GM12878 (cell line): ENCODE data around the gene SARS1. TPM values are rescaled to one million over a fixed set of nuclear protein-coding genes. Genes with fewer than 3 reads are reported as not detected.

ENCODE experiments used
- ATAC-seq: fragments of 200-7000 bp; cut with Tn5 transposase; 3 replicates; pipeline ENCODE4 v1.9.1; 2020; ENCODE audit warnings: mild to moderate bottlenecking, moderate library complexity
- BruUV-seq: library from RNA; stranded (reverse); fragments of 400-500 nt; replicated peaks from 2 replicates; lab custom pipeline; 2021; lab: Mats Ljungman, UMichigan
- CTCF ChIA-PET: fragments of 300-600 bp; sonication (Branson Sonifier 250); formaldehyde crosslinking; extraction: SDS; loops from one replicate; lab custom pipeline; 2021; ENCODE audit warnings: inconsistent platforms; lab: Yijun Ruan, JAX
- POLR2A ChIA-PET: fragments of 350-600 bp; formaldehyde crosslinking; extraction: SDS; loops from one replicate; lab custom pipeline; 2021; ENCODE audit warnings: inconsistent platforms; lab: Charles Lee
- RAD21 ChIA-PET: fragments of 300-600 bp; sonication (Branson Sonifier 250); formaldehyde crosslinking; loops from one replicate; lab custom pipeline; 2023; ENCODE audit warnings: antibody characterized with exemption; ENCODE audit not compliant: unreplicated experiment; lab: Charles Lee
- SMC1A ChIA-PET: fragments of 300-600 bp; sonication (Branson Sonifier 250); formaldehyde crosslinking; loops from one replicate; lab custom pipeline; 2023; ENCODE audit not compliant: unreplicated experiment, uncharacterized antibody; lab: Charles Lee
- DNase-seq: peaks from one replicate; pipeline ENCODE4 v3.0.0-alpha.2; 2011; ENCODE audit warnings: low read depth, low spot score
- FAIRE-seq: peaks from 3 replicates; lab custom pipeline; 2011; peaks lifted over from hg19 to GRCh38; lab: Jason Lieb, UNC
- H2AFZ ChIP-seq: 2 replicates; pipeline ENCODE4 v1.6.0; 2011; ENCODE audit warnings: low read depth, low read length, control low read depth; ENCODE audit not compliant: control insufficient read depth
- H3K27ac ChIP-seq: 2 replicates; pipeline ENCODE4 v1.5.1; 2011; ENCODE audit warnings: control low read depth; ENCODE audit not compliant: control insufficient read depth, insufficient read depth
- H3K27me3 ChIP-seq, 2 experiments: replicated peaks in 1 of 2; 2 replicates each; pipeline versions ENCODE4 v1.6.0 to v1.6.1; 2011; ENCODE audit warnings: low read length in 1 of 2; ENCODE audit not compliant: control insufficient read depth in 2 of 2, insufficient read depth in 2 of 2
- H3K36me3 ChIP-seq, 2 experiments: 2 replicates each; pipeline ENCODE4 v1.5.1; 2011; ENCODE audit warnings: low read length in 1 of 2; ENCODE audit not compliant: control insufficient read depth in 2 of 2, insufficient read depth in 2 of 2
- H3K4me1 ChIP-seq: 2 replicates; pipeline ENCODE4 v1.6.1; 2011; ENCODE audit warnings: mild to moderate bottlenecking, low read length, moderate library complexity, mixed read lengths; ENCODE audit not compliant: control insufficient read depth, insufficient read depth
- H3K4me2 ChIP-seq: 2 replicates; pipeline ENCODE4 v1.6.0; 2011; ENCODE audit warnings: control low read depth; ENCODE audit not compliant: control insufficient read depth, insufficient read depth
- H3K4me3 ChIP-seq: fragments of 200-600 bp; sonication (generic); 2 replicates; pipeline ENCODE4 v1.5.1; 2016
- H3K79me2 ChIP-seq: 2 replicates; pipeline ENCODE4 v1.6.0; 2011; ENCODE audit warnings: low read length; ENCODE audit not compliant: control insufficient read depth, insufficient read depth
- H3K9ac ChIP-seq: 2 replicates; pipeline ENCODE4 v1.8.0; 2011; ENCODE audit warnings: low read length, control low read depth, mixed read lengths; ENCODE audit not compliant: control insufficient read depth, insufficient read depth
- H3K9me3 ChIP-seq: replicated peaks from 3 replicates; pipeline ENCODE4 v1.5.1; 2011; ENCODE audit warnings: mild to moderate bottlenecking, low read length; ENCODE audit not compliant: control insufficient read depth, insufficient read depth
- H4K20me1 ChIP-seq: 2 replicates; pipeline ENCODE4 v1.6.0; 2011; ENCODE audit not compliant: control insufficient read depth, insufficient read depth
- ASH2L ChIP-seq: fragments of 300-600, 200-600 bp; sonication (generic); IDR thresholded peaks from 2 replicates; pipeline ENCODE4 v1.6.1; 2017; ENCODE audit warnings: low read depth, mild to moderate bottlenecking, borderline replicate concordance
- ATF7 ChIP-seq: fragments of 450-650 bp; IDR thresholded peaks from 2 replicates; pipeline ENCODE4 v1.6.1; 2016; ENCODE audit warnings: low read depth, mild to moderate bottlenecking
- BACH1 ChIP-seq: fragments of 450-650 bp; IDR thresholded peaks from 2 replicates; pipeline ENCODE4 v1.6.1; 2017; ENCODE audit warnings: mild to moderate bottlenecking, borderline replicate concordance
- BRCA1 ChIP-seq: IDR thresholded peaks from 2 replicates; pipeline ENCODE4 v1.6.1; 2011; ENCODE audit warnings: low read depth, low read length, improper control_type of control experiment
- CREB1 ChIP-seq: IDR thresholded peaks from 2 replicates; pipeline ENCODE4 v1.6.1; 2012; ENCODE audit warnings: low read depth, mild to moderate bottlenecking, inconsistent platforms
- GABPA ChIP-seq: IDR thresholded peaks from 2 replicates; pipeline ENCODE4 v1.6.1; 2014; ENCODE audit warnings: antibody characterized with exemption, low read depth, mild to moderate bottlenecking, inconsistent platforms
- NFIC ChIP-seq: IDR thresholded peaks from 2 replicates; pipeline ENCODE4 v1.6.1; 2012; ENCODE audit warnings: low read depth, mild to moderate bottlenecking, inconsistent platforms, low read length, moderate library complexity
- PML ChIP-seq: IDR thresholded peaks from 2 replicates; pipeline ENCODE4 v1.6.1; 2012; ENCODE audit warnings: low read length, inconsistent platforms
- RB1 ChIP-seq: fragments of 450-650 bp; formaldehyde crosslinking; IDR thresholded peaks from 2 replicates; pipeline ENCODE4 v1.6.1; 2017; ENCODE audit warnings: mild to moderate bottlenecking, borderline replicate concordance
- SPI1 ChIP-seq: IDR thresholded peaks from 2 replicates; pipeline ENCODE4 v1.6.1; 2011; ENCODE audit warnings: low read depth, mild to moderate bottlenecking, low read length, moderate library complexity, borderline replicate concordance; ENCODE audit not compliant: insufficient read depth
- WGBS: methylation state at CpG from one replicate; pipeline ENCODE4 v1.1.6; 2016; ENCODE audit warnings: low lambda C conversion rate; ENCODE audit not compliant: insufficient replicate concordance, insufficient coverage; ENCODE audit errors: missing lambda C conversion rate; 5-methylcytosine and 5-hydroxymethylcytosine counted together
- in situ Hi-C: fragments of 300-500 bp; cut with MboI; formaldehyde crosslinking; loops from 9 replicates; pipeline ENCODE4 v1.14.3; 2018; ENCODE audit warnings: mixed read lengths
- intact Hi-C: fragments of 100-400 bp; cut with micrococcal nuclease; formaldehyde crosslinking; loops from one replicate; pipeline ENCODE4 v1.14.2; 2022; ENCODE audit not compliant: unreplicated experiment
- polyA plus RNA-seq, 11 experiments: library from polyadenylated mRNA; depleted of rRNA in 4 of 11; unstranded in 6 of 11; stranded (reverse) in 5 of 11; fragments of >200 nt; fragmentation: Nextera tagmentation in 4 of 11; fragmentation: Illumina TruSeq in 1 of 11; extraction: Ambion mirVana in 4 of 11; extraction: Trizol in 1 of 11; gene quantifications; 1 replicate in 1 of 11; 2 replicates in 10 of 11; pipeline versions ENCODE4 v1.2.1 to v1.2.3, GENCODE V29; 2011 to 2016; ENCODE audit warnings: inconsistent platforms in 2 of 11, missing spikeins in 2 of 11, low read depth in 1 of 11
- total RNA-seq, 4 experiments: library from RNA; depleted of rRNA in 3 of 4; stranded (reverse); fragments of >200 nt in 3 of 4; fragmentation: Illumina TruSeq in 1 of 4; extraction: Trizol in 1 of 4; gene quantifications; 2 replicates each; pipeline versions ENCODE4 v1.2.1 to v1.2.3, GENCODE V29; 2013 to 2021
- TF ChIP-seq, protein P1 (sequence below): fragments of 450-650 bp; formaldehyde crosslinking; IDR thresholded peaks from 2 replicates; pipeline ENCODE4 v1.4.0; 2020; ENCODE audit warnings: mild to moderate bottlenecking, moderate library complexity
- TF ChIP-seq, protein P2 (sequence below): fragments of 450-650 bp; IDR thresholded peaks from 2 replicates; pipeline ENCODE4 v1.6.1; 2018; ENCODE audit warnings: borderline replicate concordance, mild to moderate bottlenecking; ENCODE audit not compliant: partially characterized antibody
- TF ChIP-seq, protein P3 (sequence below): fragments of 450-650 bp; conservative IDR thresholded peaks from 2 replicates; pipeline ENCODE4 v1.6.1; 2017; ENCODE audit warnings: mild to moderate bottlenecking, moderate library complexity

SARS1 gene
- total and polyA plus RNA-seq, 10 of the 15 experiments (the other 5 are each of a cell fraction or from before 2014, with no cell fraction given) = 103 to 202 (median 138) TPM

DNA sequence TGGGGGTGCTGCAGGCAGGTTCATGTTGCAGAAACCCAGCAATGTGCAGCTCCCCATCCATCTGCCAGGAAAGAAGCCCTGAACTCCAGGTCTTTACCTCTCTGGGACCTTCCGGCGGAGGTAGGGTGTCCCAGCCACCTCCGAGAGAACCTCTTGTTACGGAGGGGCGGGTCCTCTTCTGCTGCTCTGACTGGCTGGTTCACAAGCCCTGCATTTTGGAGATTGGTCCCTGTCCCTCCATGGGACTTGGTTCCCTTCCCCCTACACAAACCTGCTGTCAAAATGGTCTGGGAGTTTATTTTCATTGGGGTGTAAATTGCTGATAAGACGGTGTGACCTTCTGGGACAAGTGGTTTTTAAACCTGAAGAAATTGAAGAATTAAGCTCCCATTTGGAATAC, 27.6 kb downstream of the SARS1 start:
- Histone ChIP-seq H3K4me1 (no peaks in the 10 kb centered on the region), H3K9ac (no peak overlapping the region), H2AFZ (no peak overlapping the region), H3K79me2 (no peaks in the 10 kb centered on the region), H3K36me3 (peaks cover 11 to 18% of the 10 kb centered on the region in 2 experiments), H3K4me2 (no peak overlapping the region), H3K27me3 (no peaks in the 10 kb centered on the region; a peak in 1 of 4 replicates), H3K4me3 (no peak overlapping the region)
- POLR2A ChIA-PET = no interaction called here
- ATAC-seq (no peak), FAIRE-seq (no peak)
- no TSS peak for BruUV-seq
- 75% methylated on average over 6 of the region's 6 CpGs for WGBS
- intact Hi-C loops = no loop called here
- CTCF ChIA-PET = interaction anchor here (0.6 kb wide), 1 partner anchor 245 kb away, joined by 4 read pairs; no protein-coding TSS in a partner anchor
- in situ Hi-C loops = no loop called here
- SMC1A ChIA-PET = no interaction called here
- RAD21 ChIA-PET = no interaction called here
- TF ChIP-seq BACH1 (no peak), ATF7 (no peak), BRCA1 (no peak), ASH2L (no peak), PML (no peak), CREB1 (no peak), SPI1 (no peak), RB1 (no peak), NFIC (no peak), GABPA (no peak)
- TF ChIP-seq, protein P1, sequence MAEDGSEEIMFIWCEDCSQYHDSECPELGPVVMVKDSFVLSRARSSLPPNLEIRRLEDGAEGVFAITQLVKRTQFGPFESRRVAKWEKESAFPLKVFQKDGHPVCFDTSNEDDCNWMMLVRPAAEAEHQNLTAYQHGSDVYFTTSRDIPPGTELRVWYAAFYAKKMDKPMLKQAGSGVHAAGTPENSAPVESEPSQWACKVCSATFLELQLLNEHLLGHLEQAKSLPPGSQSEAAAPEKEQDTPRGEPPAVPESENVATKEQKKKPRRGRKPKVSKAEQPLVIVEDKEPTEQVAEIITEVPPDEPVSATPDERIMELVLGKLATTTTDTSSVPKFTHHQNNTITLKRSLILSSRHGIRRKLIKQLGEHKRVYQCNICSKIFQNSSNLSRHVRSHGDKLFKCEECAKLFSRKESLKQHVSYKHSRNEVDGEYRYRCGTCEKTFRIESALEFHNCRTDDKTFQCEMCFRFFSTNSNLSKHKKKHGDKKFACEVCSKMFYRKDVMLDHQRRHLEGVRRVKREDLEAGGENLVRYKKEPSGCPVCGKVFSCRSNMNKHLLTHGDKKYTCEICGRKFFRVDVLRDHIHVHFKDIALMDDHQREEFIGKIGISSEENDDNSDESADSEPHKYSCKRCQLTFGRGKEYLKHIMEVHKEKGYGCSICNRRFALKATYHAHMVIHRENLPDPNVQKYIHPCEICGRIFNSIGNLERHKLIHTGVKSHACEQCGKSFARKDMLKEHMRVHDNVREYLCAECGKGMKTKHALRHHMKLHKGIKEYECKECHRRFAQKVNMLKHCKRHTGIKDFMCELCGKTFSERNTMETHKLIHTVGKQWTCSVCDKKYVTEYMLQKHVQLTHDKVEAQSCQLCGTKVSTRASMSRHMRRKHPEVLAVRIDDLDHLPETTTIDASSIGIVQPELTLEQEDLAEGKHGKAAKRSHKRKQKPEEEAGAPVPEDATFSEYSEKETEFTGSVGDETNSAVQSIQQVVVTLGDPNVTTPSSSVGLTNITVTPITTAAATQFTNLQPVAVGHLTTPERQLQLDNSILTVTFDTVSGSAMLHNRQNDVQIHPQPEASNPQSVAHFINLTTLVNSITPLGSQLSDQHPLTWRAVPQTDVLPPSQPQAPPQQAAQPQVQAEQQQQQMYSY (CRISPR knock-in tag) = no peak
- TF ChIP-seq, protein P2, sequence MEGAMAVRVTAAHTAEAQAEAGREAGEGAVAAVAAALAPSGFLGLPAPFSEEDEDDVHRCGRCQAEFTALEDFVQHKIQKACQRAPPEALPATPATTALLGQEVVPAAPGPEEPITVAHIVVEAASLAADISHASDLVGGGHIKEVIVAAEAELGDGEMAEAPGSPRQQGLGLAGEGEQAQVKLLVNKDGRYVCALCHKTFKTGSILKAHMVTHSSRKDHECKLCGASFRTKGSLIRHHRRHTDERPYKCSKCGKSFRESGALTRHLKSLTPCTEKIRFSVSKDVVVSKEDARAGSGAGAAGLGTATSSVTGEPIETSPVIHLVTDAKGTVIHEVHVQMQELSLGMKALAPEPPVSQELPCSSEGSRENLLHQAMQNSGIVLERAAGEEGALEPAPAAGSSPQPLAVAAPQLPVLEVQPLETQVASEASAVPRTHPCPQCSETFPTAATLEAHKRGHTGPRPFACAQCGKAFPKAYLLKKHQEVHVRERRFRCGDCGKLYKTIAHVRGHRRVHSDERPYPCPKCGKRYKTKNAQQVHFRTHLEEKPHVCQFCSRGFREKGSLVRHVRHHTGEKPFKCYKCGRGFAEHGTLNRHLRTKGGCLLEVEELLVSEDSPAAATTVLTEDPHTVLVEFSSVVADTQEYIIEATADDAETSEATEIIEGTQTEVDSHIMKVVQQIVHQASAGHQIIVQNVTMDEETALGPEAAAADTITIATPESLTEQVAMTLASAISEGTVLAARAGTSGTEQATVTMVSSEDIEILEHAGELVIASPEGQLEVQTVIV = no peak
- TF ChIP-seq, protein P3, sequence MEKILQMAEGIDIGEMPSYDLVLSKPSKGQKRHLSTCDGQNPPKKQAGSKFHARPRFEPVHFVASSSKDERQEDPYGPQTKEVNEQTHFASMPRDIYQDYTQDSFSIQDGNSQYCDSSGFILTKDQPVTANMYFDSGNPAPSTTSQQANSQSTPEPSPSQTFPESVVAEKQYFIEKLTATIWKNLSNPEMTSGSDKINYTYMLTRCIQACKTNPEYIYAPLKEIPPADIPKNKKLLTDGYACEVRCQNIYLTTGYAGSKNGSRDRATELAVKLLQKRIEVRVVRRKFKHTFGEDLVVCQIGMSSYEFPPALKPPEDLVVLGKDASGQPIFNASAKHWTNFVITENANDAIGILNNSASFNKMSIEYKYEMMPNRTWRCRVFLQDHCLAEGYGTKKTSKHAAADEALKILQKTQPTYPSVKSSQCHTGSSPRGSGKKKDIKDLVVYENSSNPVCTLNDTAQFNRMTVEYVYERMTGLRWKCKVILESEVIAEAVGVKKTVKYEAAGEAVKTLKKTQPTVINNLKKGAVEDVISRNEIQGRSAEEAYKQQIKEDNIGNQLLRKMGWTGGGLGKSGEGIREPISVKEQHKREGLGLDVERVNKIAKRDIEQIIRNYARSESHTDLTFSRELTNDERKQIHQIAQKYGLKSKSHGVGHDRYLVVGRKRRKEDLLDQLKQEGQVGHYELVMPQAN = no peak
- TF ChIP-seq, all 136 proteins: peak for 0
- no peak overlapping the region for H3K27ac ChIP-seq
- H3K9me3 ChIP-seq = no peaks in the 10 kb centered on the region
- no peaks in the 10 kb centered on the region for H4K20me1 ChIP-seq
- no peak for DNase-seq
